ENCODE data around the gene ING4.

ING4 gene

DNA sequence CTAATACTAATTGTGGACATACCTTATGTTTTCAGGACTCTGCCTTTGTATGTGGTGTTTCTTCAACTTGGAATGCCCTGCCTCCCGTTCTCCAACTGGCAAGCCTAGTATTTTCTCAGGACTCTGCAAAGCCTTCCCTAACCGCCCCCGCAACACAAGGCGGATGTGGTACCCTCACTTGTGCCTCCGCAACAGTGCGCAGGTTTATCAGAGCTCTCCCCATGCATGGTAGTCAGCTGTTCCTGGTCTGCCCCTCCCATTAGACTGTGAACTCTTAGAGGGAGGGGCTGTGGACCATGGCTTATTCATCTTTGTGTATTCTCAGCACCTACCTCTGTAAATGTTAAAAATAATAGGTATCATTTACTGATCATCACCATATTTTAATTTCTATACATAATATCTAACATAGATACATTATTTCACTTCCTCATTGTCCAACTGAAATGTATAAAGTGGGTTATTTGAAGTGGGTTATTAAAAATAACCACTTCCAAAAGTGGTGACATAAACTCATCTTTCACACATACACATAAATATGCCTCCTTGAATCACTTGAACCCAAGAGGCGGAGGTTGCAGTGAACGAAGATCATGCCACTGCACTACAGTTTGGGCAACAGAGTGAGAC, 36.1 kb downstream of the ING4 start:
- H3K4me3 ChIP-seq (ENCODE audit: low read depth, low read length) = no peak overlapping the region
- no peak for TF ChIP-seq CTCF (IDR thresholded peaks at IDR 0.05; ENCODE audit: borderline replicate concordance, insufficient read depth, low read depth, low read length)

GRCh38 chr12:6620885-6621274, 42.0 kb downstream of the ING4 start:
- no peak for TF ChIP-seq CTCF (IDR thresholded peaks at IDR 0.05; ENCODE audit: borderline replicate concordance, insufficient read depth, low read depth, low read length)
- H3K4me3 ChIP-seq (ENCODE audit: low read depth, low read length) = no peak overlapping the region

DNA sequence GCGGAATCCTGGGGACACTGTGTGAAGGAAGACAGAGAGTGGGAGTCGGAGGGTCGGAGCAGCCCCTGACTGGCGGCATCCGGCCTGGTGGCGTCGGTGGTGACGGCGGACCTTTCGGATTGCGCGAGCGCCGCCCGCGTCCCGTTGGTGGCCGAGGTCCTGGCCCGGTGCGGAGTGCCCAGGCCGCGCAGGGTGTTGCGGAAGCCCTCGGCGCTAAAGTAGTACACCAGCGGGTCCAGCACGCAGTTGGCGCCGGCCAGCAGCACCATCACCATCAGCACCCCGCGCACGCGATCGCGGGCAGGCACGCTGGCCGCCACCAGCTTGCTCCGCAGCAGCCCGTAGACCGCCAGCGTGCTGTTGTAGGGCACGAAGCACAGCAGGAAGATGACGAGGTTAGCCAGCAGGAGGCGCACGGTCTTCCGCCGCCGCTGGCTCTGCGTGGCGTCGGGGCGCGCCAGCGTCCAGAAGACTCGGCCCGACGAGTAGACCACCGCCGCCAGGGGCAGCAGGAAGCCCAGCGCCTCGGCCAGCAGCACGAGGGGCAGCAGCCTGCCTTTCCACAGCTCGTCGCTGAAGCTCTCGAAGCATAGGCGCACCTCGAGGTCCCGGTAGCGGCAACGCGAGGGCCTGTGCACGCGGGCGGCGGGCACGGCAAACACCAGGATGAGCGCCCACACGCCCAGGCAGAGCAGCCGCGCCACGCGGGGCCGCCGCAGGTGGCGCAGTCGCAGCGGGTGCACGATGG, 42.6 kb downstream of the ING4 start:
- no peak overlapping the region for H3K4me3 ChIP-seq (ENCODE audit: low read depth, low read length)
- no peak for TF ChIP-seq CTCF (IDR thresholded peaks at IDR 0.05; ENCODE audit: borderline replicate concordance, insufficient read depth, low read depth, low read length)

DNA sequence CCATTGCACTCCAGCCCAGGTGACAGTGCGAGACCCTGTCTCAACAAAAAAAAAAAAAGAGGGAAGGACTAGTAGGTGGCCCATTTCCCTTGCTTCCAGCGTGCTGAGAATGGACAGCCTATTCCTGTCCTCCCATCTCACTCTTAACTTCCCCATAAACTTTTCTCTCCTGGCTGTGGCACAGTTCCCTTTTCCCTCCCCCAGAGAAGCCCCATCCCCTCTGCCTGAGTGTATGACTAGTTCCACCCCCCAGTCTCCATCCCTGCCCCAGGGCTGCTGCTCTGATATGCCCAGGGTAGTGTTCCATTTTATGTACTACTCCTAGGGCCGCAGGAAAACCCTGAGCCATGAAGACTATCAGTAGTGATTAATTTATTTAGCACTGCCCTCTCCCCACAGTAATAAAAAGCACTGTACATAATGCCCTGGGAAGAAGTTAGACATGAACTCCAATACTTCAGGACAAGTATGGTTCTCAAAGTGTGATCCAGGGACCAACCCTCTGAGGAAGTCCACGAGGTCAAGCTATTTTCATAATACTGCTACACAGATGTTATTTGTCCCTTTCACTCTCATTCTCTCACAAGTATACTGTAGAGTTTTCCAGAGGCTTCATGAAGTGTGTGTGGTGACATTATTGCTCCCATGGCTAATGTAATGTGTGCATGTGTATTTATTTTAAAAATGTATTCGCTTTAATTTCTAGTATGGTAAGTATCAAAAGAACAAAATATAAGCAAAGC, 44.3 kb downstream of the ING4 start:
- H3K4me3 ChIP-seq (ENCODE audit: low read depth, low read length) = no peak overlapping the region
- TF ChIP-seq CTCF (IDR thresholded peaks at IDR 0.05; ENCODE audit: borderline replicate concordance, insufficient read depth, low read depth, low read length) = no peak

DNA sequence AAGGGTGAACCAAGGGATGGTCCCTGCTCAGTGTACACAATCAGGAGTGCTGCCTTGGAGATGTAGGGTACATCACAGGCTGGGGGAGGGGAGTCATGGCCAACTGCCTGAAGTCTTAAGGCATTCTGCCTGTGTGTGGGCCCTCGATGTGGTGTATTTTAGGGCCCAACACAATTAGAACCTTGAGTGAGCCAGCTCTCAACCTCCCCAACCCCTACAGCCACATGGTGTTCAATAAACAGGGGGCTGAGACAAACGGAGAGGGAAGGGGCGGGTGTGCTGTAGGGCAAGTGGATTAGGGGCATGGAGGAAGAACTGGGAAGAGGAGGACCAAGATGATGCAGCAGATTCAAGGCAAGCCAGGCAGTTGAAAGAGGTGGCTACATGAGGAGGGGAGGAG, 47.1 kb downstream of the ING4 start:
- no peak overlapping the region for H3K4me3 ChIP-seq (ENCODE audit: low read depth, low read length)
- TF ChIP-seq CTCF (IDR thresholded peaks at IDR 0.05; ENCODE audit: borderline replicate concordance, insufficient read depth, low read depth, low read length) = no peak

- no peak for TF ChIP-seq CTCF (IDR thresholded peaks at IDR 0.05; ENCODE audit: borderline replicate concordance, insufficient read depth, low read depth, low read length)
- H3K4me3 ChIP-seq (ENCODE audit: low read depth, low read length) = no peak overlapping the region
Measured at GRCh38 chr12:6614513-6615172, 48.3 kb downstream of the ING4 start.
